Sigmoid colon (tissue), 7 donors: ENCODE results near the gene NFIB. TPM values are rescaled to one million over a fixed set of nuclear protein-coding genes. Genes with fewer than 3 reads are reported as not detected.
A peak's percentile ranks its signal among the peaks of the same experiment; 100 is the strongest.

Experiments
- DNase-seq: peaks from one replicate; pipeline ENCODE4 v3.0.0-alpha.2; 2019
- H3K27ac ChIP-seq, 4 donors: fragments of 200-600 bp; sonication (generic); one replicate each; pipeline ENCODE4 v1.5.1; 2016 to 2019; ENCODE audit warnings: mild to moderate bottlenecking in 1 of 4
- H3K27me3 ChIP-seq, 3 donors: fragments of 200-600 bp; sonication (generic); one replicate each; pipeline ENCODE4 v1.5.1; 2019; ENCODE audit warnings: mild to moderate bottlenecking in 1 of 3
- H3K36me3 ChIP-seq, 4 donors: fragments of 200-600 bp; sonication (generic); one replicate each; pipeline ENCODE4 v1.5.1; 2016 to 2019
- H3K4me1 ChIP-seq, 4 donors: fragments of 200-600 bp; sonication (generic); one replicate each; pipeline ENCODE4 v1.5.1; 2017 to 2019
- H3K4me3 ChIP-seq, 4 donors: fragments of 200-600 bp; sonication (generic); one replicate each; pipeline ENCODE4 v1.5.1; 2017 to 2019; ENCODE audit warnings: mild to moderate bottlenecking in 2 of 4, moderate library complexity in 1 of 4
- H3K9me3 ChIP-seq, 4 donors: fragments of 200-600 bp in 3 of 4; sonication (generic) in 3 of 4; one replicate each; pipeline versions ENCODE4 v1.5.1 to v1.6.1; 2013 to 2019
- CTCF ChIP-seq, 4 experiments: fragments of 450-650 bp in 3 of 4; fragments of 200-600 bp in 1 of 4; IDR thresholded peaks; one replicate each; pipeline ENCODE4 v1.5.1; 2016 to 2019; ENCODE audit warnings: antibody characterized with exemption in 4 of 4, mild to moderate bottlenecking in 3 of 4, moderate library complexity in 2 of 4
- EP300 ChIP-seq, 4 donors: sonication (generic); formaldehyde crosslinking; IDR thresholded peaks; one replicate each; pipeline ENCODE4 v1.6.1; 2017; ENCODE audit warnings: antibody characterized with exemption in 4 of 4
- POLR2A ChIP-seq, 2 donors: fragments of 450-650 bp; IDR thresholded peaks; one replicate each; pipeline ENCODE4 v1.6.1; 2016; ENCODE audit warnings: antibody characterized with exemption in 2 of 2, mild to moderate bottlenecking in 2 of 2, moderate library complexity in 2 of 2
- POLR2AphosphoS5 ChIP-seq, 4 donors: sonication (generic); formaldehyde crosslinking; IDR thresholded peaks; one replicate each; pipeline ENCODE4 v1.6.1; 2017; ENCODE audit warnings: antibody characterized with exemption in 4 of 4
- WGBS, 2 donors: extraction: QIAGEN DNeasy Blood & Tissue Kit; methylation state at CpG; one replicate each; pipeline ENCODE4 v1.1.7; 2013; 5-methylcytosine and 5-hydroxymethylcytosine counted together
- intact Hi-C: fragments of 100-400 bp; cut with DNase I; formaldehyde crosslinking; loops from one replicate; pipeline ENCODE4 v1.15.1; 2023
- polyA plus RNA-seq, 3 donors: library from polyadenylated mRNA; stranded (reverse); fragments of 200-250 nt; gene quantifications; one replicate each; pipeline ENCODE4 v1.2.3, GENCODE V29; 2013
- total RNA-seq, 4 donors: library from RNA; depleted of rRNA; stranded (reverse); fragments of >200 nt; gene quantifications; one replicate each; pipeline ENCODE4 v1.1.0, GENCODE V29; 2016
- donor health status: healthy with polysubstance abuse.
- donor health status: Bipolar disorder and iron deficiency.
- donor health status: healthy.

The NFIB gene
- total and polyA plus RNA-seq, 7 donors: 3.7 to 129 (median 45.3) TPM

- no peaks in the 10 kb centered on the region for H3K9me3 ChIP-seq
- peak overlapping the region; percentile 98 to 99 (median 98) for H3K27ac ChIP-seq
- peaks cover 0 to 63% (median 54%) of the 10 kb centered on the region in 4 donors for H3K4me1 ChIP-seq
- intact Hi-C loops: no loop called here
- no peaks in the 10 kb centered on the region for H3K36me3 ChIP-seq
- WGBS, 2 donors: 83 to 88% methylated on average over 4 of the region's 4 CpGs
- TF ChIP-seq POLR2AphosphoS5 (IDR thresholded peaks at IDR 0.05) (peak in 1 of 4 donors; percentile 7), EP300 (IDR thresholded peaks at IDR 0.05) (no peak)
- no peak for DNase-seq
- H3K4me3 ChIP-seq: no peak overlapping the region
- no peaks in the 10 kb centered on the region for H3K27me3 ChIP-seq
Measured at GRCh38 chr9:14318934-14319580, 5.1 kb upstream of the NFIB start.

- no peak for DNase-seq
- no peak for TF ChIP-seq EP300 (IDR thresholded peaks at IDR 0.05)
- H3K4me1 ChIP-seq: peaks cover 0 to 62% (median 53%) of the 10 kb centered on the region in 4 donors
- no peaks in the 10 kb centered on the region for H3K36me3 ChIP-seq
- intact Hi-C loops: no loop called here
- 81 to 89% methylated on average over 2 of the region's 2 CpGs for WGBS, 2 donors
- peak overlapping the region; percentile 98 to 99 (median 98) for H3K27ac ChIP-seq
- H3K4me3 ChIP-seq: peak overlapping the region in 2 of 4 donors; percentile 17 to 62
- no peaks in the 10 kb centered on the region for H3K27me3 ChIP-seq
- no peaks in the 10 kb centered on the region for H3K9me3 ChIP-seq
Measured at GRCh38 chr9:14318361-14318760, 4.4 kb upstream of the NFIB start.

- peaks cover 0 to 59% (median 52%) of the 10 kb centered on the region in 4 donors for H3K4me1 ChIP-seq
- H3K9me3 ChIP-seq: no peaks in the 10 kb centered on the region
- 60 to 89% methylated on average over 4 of the region's 4 CpGs for WGBS, 2 donors
- H3K4me3 ChIP-seq: peak overlapping the region in 3 of 4 donors; percentile 62 to 87 (median 84)
- intact Hi-C loops: no loop called here
- no peaks in the 10 kb centered on the region for H3K27me3 ChIP-seq
- H3K36me3 ChIP-seq: no peaks in the 10 kb centered on the region
- no peak for DNase-seq
- peak overlapping the region; percentile 98 to 99 (median 98) for H3K27ac ChIP-seq
- TF ChIP-seq CTCF (IDR thresholded peaks at IDR 0.05) (no peak), POLR2AphosphoS5 (IDR thresholded peaks at IDR 0.05) (no peak), EP300 (IDR thresholded peaks at IDR 0.05) (no peak), POLR2A (IDR thresholded peaks at IDR 0.05) (no peak)
Measured at GRCh38 chr9:14317667-14318320, 3.9 kb upstream of the NFIB start.

- H3K36me3 ChIP-seq: no peaks in the 10 kb centered on the region
- no peaks in the 10 kb centered on the region for H3K27me3 ChIP-seq
- peak overlapping the region; percentile 62 to 87 (median 76) for H3K4me3 ChIP-seq
- H3K9me3 ChIP-seq: no peaks in the 10 kb centered on the region
- no peak for DNase-seq
- 80 to 82% methylated on average over 8 of the region's 8 CpGs for WGBS, 2 donors
- TF ChIP-seq POLR2AphosphoS5 (IDR thresholded peaks at IDR 0.05) (no peak), POLR2A (IDR thresholded peaks at IDR 0.05) (no peak), EP300 (IDR thresholded peaks at IDR 0.05) (no peak)
- H3K27ac ChIP-seq: peak overlapping the region; percentile 98 to 99 (median 98)
- intact Hi-C loops: no loop called here
- peaks cover 0 to 59% (median 52%) of the 10 kb centered on the region in 4 donors for H3K4me1 ChIP-seq
Measured at GRCh38 chr9:14316602-14317300, 2.8 kb upstream of the NFIB start.

- DNase-seq: no peak
- Histone ChIP-seq H3K27me3 (no peaks in the 10 kb centered on the region), H3K27ac (peak overlapping the region; percentile 98 to 99 (median 98)), H3K4me3 (peak overlapping the region; percentile 62 to 87 (median 76)), H3K4me1 (peaks cover 0 to 59% (median 49%) of the 10 kb centered on the region in 4 donors), H3K9me3 (no peaks in the 10 kb centered on the region), H3K36me3 (no peaks in the 10 kb centered on the region)
- 4 to 12% methylated on average over 42 of the region's 42 CpGs for WGBS, 2 donors
- intact Hi-C loops: no loop called here
- TF ChIP-seq POLR2AphosphoS5 (IDR thresholded peaks at IDR 0.05): peak in 2 of 4 donors; percentile 6 to 24
- no peak for TF ChIP-seq POLR2A (IDR thresholded peaks at IDR 0.05)
- TF ChIP-seq CTCF (IDR thresholded peaks at IDR 0.05): no peak
- TF ChIP-seq EP300 (IDR thresholded peaks at IDR 0.05): no peak
Measured at GRCh38 chr9:14315875-14316601, 2.1 kb upstream of the NFIB start.
